ENCODE results near the gene PLAU. TPM values are rescaled to one million over a fixed set of nuclear protein-coding genes. Genes with fewer than 3 reads are reported as not detected.

PLAU gene
- total and polyA plus RNA-seq, 8 donors: 5.5 to 39.5 (median 9.9) TPM; not detected in 1

DNA sequence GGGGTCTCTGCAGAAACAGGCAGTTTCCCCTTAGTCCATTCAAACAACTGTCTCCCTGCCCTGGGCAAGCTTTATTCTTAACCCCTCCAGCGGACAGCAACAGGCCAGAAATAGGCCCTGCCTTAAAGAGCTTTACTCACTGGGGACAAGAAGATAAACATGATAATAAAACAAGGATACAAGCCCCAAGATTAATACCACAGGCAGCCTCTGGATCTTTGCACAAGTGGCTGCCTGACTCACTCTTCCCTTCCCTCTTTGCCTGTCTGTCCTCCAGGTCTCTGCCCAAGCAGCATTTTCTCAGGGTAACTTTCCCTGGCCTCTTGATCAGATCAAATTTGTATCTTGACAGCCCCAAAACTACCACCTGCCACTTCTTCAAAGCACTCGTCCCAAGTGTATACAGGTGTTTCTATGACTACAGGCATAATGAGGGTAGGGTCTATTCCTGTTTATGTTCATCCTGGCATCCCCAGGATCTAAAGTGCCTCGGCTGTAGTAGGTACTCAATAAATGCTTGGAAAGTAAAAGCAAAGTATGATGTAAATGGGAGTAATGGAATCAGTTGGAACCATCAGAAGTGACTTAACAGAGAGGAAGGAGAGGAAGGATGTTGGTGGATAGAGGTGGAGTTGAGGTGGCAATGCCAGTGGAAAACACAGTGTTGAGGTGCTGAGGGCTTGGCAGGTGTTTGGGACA, 29.6 kb upstream of the PLAU start:
- WGBS, 5 donors: 77 to 88% (median 85%) methylated on average over 3 of the region's 3 CpGs
- H3K27me3 ChIP-seq: no peaks in the 10 kb centered on the region
- H3K27ac ChIP-seq: no peak overlapping the region
- intact Hi-C loops (cut with DNase I; ENCODE audit: low total_unique reads): loop anchor here (5.0 kb wide), 1 partner anchor 34 kb away; no protein-coding TSS in a partner anchor
- H3K4me1 ChIP-seq: peaks cover 7 to 22% (median 13%) of the 10 kb centered on the region in 4 donors
- H3K36me3 ChIP-seq: no peaks in the 10 kb centered on the region
- H3K9me3 ChIP-seq: no peaks in the 10 kb centered on the region
- H3K4me3 ChIP-seq: no peak overlapping the region
- no peak for TF ChIP-seq POLR2A (IDR thresholded peaks at IDR 0.05)
- TF ChIP-seq, protein P1, sequence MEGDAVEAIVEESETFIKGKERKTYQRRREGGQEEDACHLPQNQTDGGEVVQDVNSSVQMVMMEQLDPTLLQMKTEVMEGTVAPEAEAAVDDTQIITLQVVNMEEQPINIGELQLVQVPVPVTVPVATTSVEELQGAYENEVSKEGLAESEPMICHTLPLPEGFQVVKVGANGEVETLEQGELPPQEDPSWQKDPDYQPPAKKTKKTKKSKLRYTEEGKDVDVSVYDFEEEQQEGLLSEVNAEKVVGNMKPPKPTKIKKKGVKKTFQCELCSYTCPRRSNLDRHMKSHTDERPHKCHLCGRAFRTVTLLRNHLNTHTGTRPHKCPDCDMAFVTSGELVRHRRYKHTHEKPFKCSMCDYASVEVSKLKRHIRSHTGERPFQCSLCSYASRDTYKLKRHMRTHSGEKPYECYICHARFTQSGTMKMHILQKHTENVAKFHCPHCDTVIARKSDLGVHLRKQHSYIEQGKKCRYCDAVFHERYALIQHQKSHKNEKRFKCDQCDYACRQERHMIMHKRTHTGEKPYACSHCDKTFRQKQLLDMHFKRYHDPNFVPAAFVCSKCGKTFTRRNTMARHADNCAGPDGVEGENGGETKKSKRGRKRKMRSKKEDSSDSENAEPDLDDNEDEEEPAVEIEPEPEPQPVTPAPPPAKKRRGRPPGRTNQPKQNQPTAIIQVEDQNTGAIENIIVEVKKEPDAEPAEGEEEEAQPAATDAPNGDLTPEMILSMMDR (IDR thresholded peaks at IDR 0.05): no peak
- no peak for TF ChIP-seq POLR2AphosphoS5 (IDR thresholded peaks at IDR 0.05)
- TF ChIP-seq EP300 (IDR thresholded peaks at IDR 0.05): no peak
- no peak for DNase-seq

DNA sequence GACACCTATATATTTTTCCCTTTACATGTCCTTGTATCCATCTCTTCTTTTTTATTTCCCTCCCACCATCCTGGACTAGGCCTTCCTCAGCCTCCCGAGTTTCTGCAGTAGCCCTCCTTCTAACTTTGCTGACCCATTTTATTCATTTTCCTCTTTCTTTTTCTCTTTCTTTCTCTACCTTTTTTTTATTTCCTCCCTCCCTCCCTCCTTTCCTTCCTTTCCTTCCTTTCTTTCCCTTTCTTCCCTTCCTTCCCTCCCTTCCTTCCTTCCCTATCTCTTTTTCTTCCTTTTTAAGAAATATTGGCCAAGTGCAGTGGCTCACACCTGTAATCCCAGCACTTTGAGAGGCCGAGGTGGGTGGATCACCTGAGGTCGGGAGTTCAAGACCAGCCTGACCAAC, 26.9 kb upstream of the PLAU start:
- no peak overlapping the region for H3K27ac ChIP-seq
- no peaks in the 10 kb centered on the region for H3K27me3 ChIP-seq
- no peak overlapping the region for H3K4me3 ChIP-seq
- intact Hi-C loops (cut with DNase I; ENCODE audit: low total_unique reads): loop anchor here (5.0 kb wide), 1 partner anchor 37 kb away; no protein-coding TSS in a partner anchor
- 69 to 82% (median 79%) methylated on average over 3 of the region's 3 CpGs for WGBS, 5 donors
- peaks cover 32 to 39% (median 33%) of the 10 kb centered on the region in 4 donors for H3K4me1 ChIP-seq
- no peak for TF ChIP-seq POLR2AphosphoS5 (IDR thresholded peaks at IDR 0.05)
- TF ChIP-seq POLR2A (IDR thresholded peaks at IDR 0.05): no peak
- TF ChIP-seq, protein P1 (IDR thresholded peaks at IDR 0.05): no peak
- no peak for TF ChIP-seq EP300 (IDR thresholded peaks at IDR 0.05)
- no peaks in the 10 kb centered on the region for H3K36me3 ChIP-seq
- H3K9me3 ChIP-seq: no peaks in the 10 kb centered on the region
- DNase-seq: no peak

DNA sequence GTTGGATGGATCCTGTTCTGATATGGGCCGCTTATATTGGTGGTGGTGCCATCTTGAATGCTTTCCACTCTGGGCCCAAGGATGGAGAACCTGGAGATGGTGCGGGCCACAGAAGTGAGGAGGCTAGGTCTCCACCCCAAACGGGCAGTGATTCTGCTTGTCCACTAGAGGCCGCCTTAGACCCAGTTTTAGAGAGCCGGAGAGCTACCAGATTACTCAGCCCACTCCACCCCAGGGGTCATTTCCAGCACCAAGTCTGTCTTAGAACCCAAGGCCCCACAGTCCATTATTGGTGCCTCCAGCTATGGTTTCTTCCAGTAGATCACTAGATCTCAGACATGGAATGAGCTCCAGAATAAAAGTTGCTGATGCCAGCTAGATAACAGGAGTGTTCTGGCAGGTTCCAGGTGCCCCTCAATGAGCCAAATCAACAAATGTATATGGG, 24.8 kb upstream of the PLAU start:
- no peak overlapping the region for H3K4me3 ChIP-seq
- H3K27me3 ChIP-seq: no peaks in the 10 kb centered on the region
- no peaks in the 10 kb centered on the region for H3K36me3 ChIP-seq
- 0 to 4% (median 2%) methylated on average over 4 to 5 of the region's 5 CpGs for WGBS, 5 donors
- DNase-seq: peak; percentile 67 to 93
- peaks cover 30 to 36% (median 32%) of the 10 kb centered on the region in 4 donors for H3K4me1 ChIP-seq
- no peaks in the 10 kb centered on the region for H3K9me3 ChIP-seq
- peak overlapping the region in 4 of 5 donors; percentile 44 to 83 (median 77) for H3K27ac ChIP-seq
- TF ChIP-seq, protein P1 (IDR thresholded peaks at IDR 0.05): peak in 6 of 7 experiments; percentile 36 to 87 (median 84)
- TF ChIP-seq EP300 (IDR thresholded peaks at IDR 0.05): no peak
- peak in 1 of 3 donors; percentile 58 for TF ChIP-seq POLR2AphosphoS5 (IDR thresholded peaks at IDR 0.05)
- intact Hi-C loops (cut with DNase I; ENCODE audit: low total_unique reads): loop anchor here (5.0 kb wide), 1 partner anchor 56 kb away; no protein-coding TSS in a partner anchor

DNA sequence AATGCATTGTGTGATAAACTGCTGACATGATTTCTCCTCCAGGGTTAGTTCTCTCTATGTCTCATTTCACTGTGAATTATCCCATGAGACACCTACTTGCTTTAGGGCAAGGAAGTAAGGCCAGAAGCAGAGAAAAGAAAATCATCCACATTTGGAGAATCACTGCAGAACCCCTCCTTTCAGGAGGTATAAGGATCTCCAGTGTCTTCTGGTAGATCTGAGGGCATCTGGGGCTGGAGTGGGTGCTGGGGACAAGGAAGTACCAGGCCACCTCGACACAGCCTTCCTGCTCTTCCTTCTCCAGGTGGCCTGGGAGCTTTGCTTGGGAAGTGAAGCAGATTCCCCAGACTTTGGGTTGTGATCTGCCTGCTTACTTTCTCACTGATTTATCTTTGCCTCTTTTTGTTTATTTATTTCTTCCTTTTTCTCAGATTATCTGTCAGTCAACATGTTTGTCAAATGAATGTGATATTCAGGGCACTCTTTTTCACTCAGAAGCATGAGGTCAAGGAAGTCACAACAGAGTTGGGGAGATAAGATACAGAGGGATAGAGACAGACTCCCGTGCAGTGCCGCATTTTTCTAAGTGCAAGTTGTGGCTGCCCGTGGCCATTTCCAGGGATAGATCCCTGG, 24.2 kb upstream of the PLAU start:
- Histone ChIP-seq H3K4me1 (peaks cover 30 to 36% (median 32%) of the 10 kb centered on the region in 4 donors), H3K9me3 (no peaks in the 10 kb centered on the region), H3K27me3 (no peaks in the 10 kb centered on the region), H3K4me3 (no peak overlapping the region), H3K36me3 (no peaks in the 10 kb centered on the region), H3K27ac (peak overlapping the region; percentile 44 to 83 (median 72))
- intact Hi-C loops (cut with DNase I; ENCODE audit: low total_unique reads): loop anchor here (5.0 kb wide), 1 partner anchor 56 kb away; no protein-coding TSS in a partner anchor
- WGBS, 5 donors: 20 to 28% (median 25%) methylated on average over 4 of the region's 4 CpGs
- DNase-seq: no peak
- TF ChIP-seq, protein P1 (IDR thresholded peaks at IDR 0.05): no peak
- TF ChIP-seq POLR2A (IDR thresholded peaks at IDR 0.05) (no peak), EP300 (IDR thresholded peaks at IDR 0.05) (no peak), POLR2AphosphoS5 (IDR thresholded peaks at IDR 0.05) (no peak)

Measured in stomach (tissue), 9 donors.